H1 (cell line): ENCODE data around the gene NCSTN. TPM values are rescaled to one million over a fixed set of nuclear protein-coding genes. Genes with fewer than 3 reads are reported as not detected.

Experiments
- polyA plus RNA-seq, 7 experiments: library from polyadenylated mRNA; depleted of rRNA in 3 of 7; stranded (reverse) in 5 of 7; unstranded in 2 of 7; fragments of >200 nt in 5 of 7; fragments of 200-250 nt in 2 of 7; gene quantifications; 1 replicate in 5 of 7; 2 replicates in 1 of 7; 4 replicates in 1 of 7; pipeline versions ENCODE4 v1.2.1 to v1.2.3, GENCODE V29; 2011 to 2013; ENCODE audit warnings: missing spikeins in 2 of 7, mixed read lengths in 2 of 7
- small RNA-seq: library from polyadenylated mRNA; stranded (forward); fragments of <200 nt; extraction: miRNeasy Mini kit (QIAGEN cat#:217004); gene quantifications from one replicate; pipeline ENCODE3, GENCODE V24; 2013; ENCODE audit not compliant: insufficient read depth
- total RNA-seq: library from RNA; stranded (reverse); fragmentation: NEBNext Ultra II Directional; extraction: Animal tissue kit (Norgen Biotek cat#: 25700); gene quantifications from 2 replicates; pipeline ENCODE4 v1.2.1, GENCODE V29; 2021

NCSTN gene
- total and polyA plus RNA-seq, 2 of the 8 experiments (the other 6 are each of a cell fraction or from before 2014, with no cell fraction given), result 64.7 to 125 TPM

Small RNA genes within 50 kb of the gene (small RNA-seq; reads per million reads assigned to genes)
- gene RF00019, result not detected
- not detected for gene RNU4-42P

Other genes with a start within 250 kb of the NCSTN start
- gene IGSF8, start 244.8 kb upstream of the NCSTN start, total RNA-seq, result 69.6 and 71.2 TPM in 2 replicates
- 132 and 166 TPM in 2 replicates for gene IGSF8, start 244.8 kb upstream of the NCSTN start, polyA plus RNA-seq (2011; rRNA removed)
- gene ATP1A2, start 227.6 kb upstream of the NCSTN start, total RNA-seq, result 34.8 and 39.7 TPM in 2 replicates
- gene ATP1A2, start 227.6 kb upstream of the NCSTN start, polyA plus RNA-seq (2011; rRNA removed), result 40.8 and 54.2 TPM in 2 replicates
- 0.57 and 0.61 TPM in 2 replicates for gene ATP1A4, start 191.8 kb upstream of the NCSTN start, total RNA-seq
- 0.48 and 0.80 TPM in 2 replicates for gene ATP1A4, start 191.8 kb upstream of the NCSTN start, polyA plus RNA-seq (2011; rRNA removed)
- 0.80 and 1.1 TPM in 2 replicates for gene CASQ1, start 152.8 kb upstream of the NCSTN start, total RNA-seq
- 1.3 and 1.4 TPM in 2 replicates for gene CASQ1, start 152.8 kb upstream of the NCSTN start, polyA plus RNA-seq (2011; rRNA removed)
- 75.1 and 78.8 TPM in 2 replicates for gene PEA15, start 138.0 kb upstream of the NCSTN start, total RNA-seq
- gene PEA15, start 138.0 kb upstream of the NCSTN start, polyA plus RNA-seq (2011; rRNA removed), result 68.2 and 71.3 TPM in 2 replicates
- gene DCAF8, start 80.8 kb upstream of the NCSTN start, total RNA-seq, result 110 and 113 TPM in 2 replicates
- 68.2 and 86.3 TPM in 2 replicates for gene DCAF8, start 80.8 kb upstream of the NCSTN start, polyA plus RNA-seq (2011; rRNA removed)
- 80.2 TPM in 2 replicates for gene PEX19, start 58.2 kb upstream of the NCSTN start, total RNA-seq
- 36.4 and 50.4 TPM in 2 replicates for gene PEX19, start 58.2 kb upstream of the NCSTN start, polyA plus RNA-seq (2011; rRNA removed)
- 115 TPM in 2 replicates for gene COPA, start 133 bp upstream of the NCSTN start, total RNA-seq
- gene COPA, start 133 bp upstream of the NCSTN start, polyA plus RNA-seq (2011; rRNA removed), result 56.4 and 78.2 TPM in 2 replicates
- 0.39 and 0.48 TPM in 2 replicates for gene NHLH1, start 23.7 kb downstream of the NCSTN start, total RNA-seq
- 0.91 and 1.2 TPM in 2 replicates for gene NHLH1, start 23.7 kb downstream of the NCSTN start, polyA plus RNA-seq (2011; rRNA removed)
- gene VANGL2, start 57.2 kb downstream of the NCSTN start, total RNA-seq, result 62.5 TPM in 2 replicates
- 112 and 118 TPM in 2 replicates for gene VANGL2, start 57.2 kb downstream of the NCSTN start, polyA plus RNA-seq (2011; rRNA removed)
- not detected in 2 replicates for gene SLAMF6, start 179.9 kb downstream of the NCSTN start, total RNA-seq
- not detected in 2 replicates for gene SLAMF6, start 179.9 kb downstream of the NCSTN start, polyA plus RNA-seq (2011; rRNA removed)
- gene CD84, start 236.1 kb downstream of the NCSTN start, total RNA-seq, result not detected in 2 replicates
- not detected in 2 replicates for gene CD84, start 236.1 kb downstream of the NCSTN start, polyA plus RNA-seq (2011; rRNA removed)